Esophagus (tissue), 2 donors: ENCODE data around the gene VTN. TPM values are rescaled to one million over a fixed set of nuclear protein-coding genes. Genes with fewer than 3 reads are reported as not detected.
A peak's percentile ranks its signal among the peaks of the same experiment; 100 is the strongest.

Experiments used
- H3K27ac ChIP-seq, 2 donors: one replicate each; pipeline ENCODE4 v1.5.1; 2013; ENCODE audit warnings: low read depth in 2 of 2, mild to moderate bottlenecking in 2 of 2, inconsistent platforms in 1 of 2, low read length in 1 of 2, moderate library complexity in 1 of 2
- H3K27me3 ChIP-seq, 2 donors: one replicate each; pipeline ENCODE4 v1.6.1; 2013; ENCODE audit warnings: low read length in 2 of 2, control low read depth in 1 of 2, mild to moderate bottlenecking in 1 of 2; ENCODE audit not compliant: insufficient read depth in 2 of 2, control insufficient read depth in 1 of 2
- H3K36me3 ChIP-seq, 2 donors: one replicate each; pipeline ENCODE4 v1.6.1; 2013; ENCODE audit warnings: low read length in 1 of 2; ENCODE audit not compliant: control insufficient read depth in 2 of 2, insufficient read depth in 2 of 2
- H3K4me1 ChIP-seq, 2 donors: one replicate each; pipeline ENCODE4 v1.6.1; 2013; ENCODE audit warnings: low read length in 1 of 2; ENCODE audit not compliant: control insufficient read depth in 2 of 2, insufficient read depth in 2 of 2
- H3K4me3 ChIP-seq, 2 donors: one replicate each; pipeline ENCODE4 v1.5.1; 2013; ENCODE audit warnings: low read length in 2 of 2, mild to moderate bottlenecking in 2 of 2, low read depth in 1 of 2, moderate library complexity in 1 of 2
- H3K9me3 ChIP-seq, 2 donors: one replicate each; pipeline ENCODE4 v1.6.1; 2013; ENCODE audit warnings: mild to moderate bottlenecking in 2 of 2, low read depth in 1 of 2, low read length in 1 of 2, moderate library complexity in 1 of 2; ENCODE audit not compliant: control insufficient read depth in 2 of 2, insufficient read depth in 1 of 2
- WGBS, 2 donors: extraction: QIAGEN DNeasy Blood & Tissue Kit; methylation state at CpG; one replicate each; pipeline ENCODE4 v1.1.7; 2013; 5-methylcytosine and 5-hydroxymethylcytosine counted together
- polyA plus RNA-seq, 2 donors: library from polyadenylated mRNA; stranded (reverse); fragments of 200-250 nt; gene quantifications; one replicate each; pipeline ENCODE4 v1.2.3, GENCODE V29; 2013
- donor health status: healthy with polysubstance abuse.
- donor health status: Bipolar disorder and iron deficiency.

VTN gene
- polyA plus RNA-seq, 2 donors: 0.22 to 0.51 TPM

- Histone ChIP-seq H3K4me1 (no peaks in the 10 kb centered on the region), H3K9me3 (no peaks in the 10 kb centered on the region), H3K27ac (no peak overlapping the region), H3K4me3 (no peak overlapping the region), H3K36me3 (peaks cover 0 to 16% of the 10 kb centered on the region in 2 donors), H3K27me3 (no peaks in the 10 kb centered on the region)
- 79 to 90% methylated on average over 6 of the region's 6 CpGs for WGBS, 2 donors
Observed at GRCh38 chr17:28331891-28332420, 38.2 kb downstream of the VTN start.

GRCh38 chr17:28330671-28331070 lies 39.4 kb downstream of the VTN start:
- Histone ChIP-seq H3K36me3 (peaks cover 0 to 16% of the 10 kb centered on the region in 2 donors), H3K4me1 (no peaks in the 10 kb centered on the region), H3K9me3 (no peaks in the 10 kb centered on the region), H3K27me3 (no peaks in the 10 kb centered on the region), H3K4me3 (no peak overlapping the region), H3K27ac (no peak overlapping the region)
- 83 to 94% methylated on average over 5 of the region's 5 CpGs for WGBS, 2 donors

GRCh38 chr17:28328325-28328724 lies 41.8 kb downstream of the VTN start:
- WGBS, 2 donors: 75 to 76% methylated on average over 4 of the region's 4 CpGs
- Histone ChIP-seq H3K4me1 (no peaks in the 10 kb centered on the region), H3K4me3 (no peak overlapping the region), H3K36me3 (peaks cover 0 to 16% of the 10 kb centered on the region in 2 donors), H3K27me3 (no peaks in the 10 kb centered on the region), H3K27ac (no peak overlapping the region), H3K9me3 (no peaks in the 10 kb centered on the region)

GRCh38 chr17:28327709-28328108 lies 42.4 kb downstream of the VTN start:
- Histone ChIP-seq H3K9me3 (no peaks in the 10 kb centered on the region), H3K4me3 (no peak overlapping the region), H3K4me1 (no peaks in the 10 kb centered on the region), H3K36me3 (peaks cover 0 to 16% of the 10 kb centered on the region in 2 donors), H3K27ac (no peak overlapping the region), H3K27me3 (no peaks in the 10 kb centered on the region)
- WGBS, 2 donors: 59 to 67% methylated on average over 3 of the region's 3 CpGs

- peaks cover 0 to 16% of the 10 kb centered on the region in 2 donors for H3K36me3 ChIP-seq
Observed at GRCh38 chr17:28327031-28327607, 43.0 kb downstream of the VTN start.

GRCh38 chr17:28326114-28326513 lies 44.0 kb downstream of the VTN start:
- Histone ChIP-seq H3K36me3 (peaks cover 0 to 11% of the 10 kb centered on the region in 2 donors), H3K4me3 (no peak overlapping the region), H3K27ac (peak overlapping the region in 1 of 2 donors; percentile 27), H3K27me3 (no peaks in the 10 kb centered on the region), H3K4me1 (no peaks in the 10 kb centered on the region), H3K9me3 (no peaks in the 10 kb centered on the region)
- 41 to 49% methylated on average over 7 of the region's 7 CpGs for WGBS, 2 donors

More at GRCh38 chr17:28327031-28327607, 43.0 kb downstream of the VTN start:
- Histone ChIP-seq H3K4me1 (no peaks in the 10 kb centered on the region), H3K9me3 (no peaks in the 10 kb centered on the region), H3K27me3 (no peaks in the 10 kb centered on the region), H3K4me3 (no peak overlapping the region), H3K27ac (no peak overlapping the region)
- WGBS, 2 donors: 82 to 87% methylated on average over 9 of the region's 9 CpGs

GRCh38 chr17:28325211-28325610 lies 44.9 kb downstream of the VTN start:
- H3K36me3 ChIP-seq: peaks cover 0 to 10% of the 10 kb centered on the region in 2 donors
- H3K4me1 ChIP-seq: no peaks in the 10 kb centered on the region
- no peak overlapping the region for H3K4me3 ChIP-seq
- 57 to 69% methylated on average over 5 of the region's 5 CpGs for WGBS, 2 donors
- H3K27ac ChIP-seq: no peak overlapping the region
- H3K27me3 ChIP-seq: no peaks in the 10 kb centered on the region
- H3K9me3 ChIP-seq: no peaks in the 10 kb centered on the region

- H3K4me3 ChIP-seq: no peak overlapping the region
- no peaks in the 10 kb centered on the region for H3K27me3 ChIP-seq
- H3K9me3 ChIP-seq: no peaks in the 10 kb centered on the region
- no peaks in the 10 kb centered on the region for H3K4me1 ChIP-seq
- H3K36me3 ChIP-seq: peaks cover 0 to 10% of the 10 kb centered on the region in 2 donors
- 82 to 86% methylated on average over 3 of the region's 3 CpGs for WGBS, 2 donors
- H3K27ac ChIP-seq: no peak overlapping the region
Observed at GRCh38 chr17:28324781-28325180, 45.3 kb downstream of the VTN start.

- no peak overlapping the region for H3K27ac ChIP-seq
- no peaks in the 10 kb centered on the region for H3K27me3 ChIP-seq
- H3K9me3 ChIP-seq: no peaks in the 10 kb centered on the region
- WGBS, 2 donors: 63 to 80% methylated on average over 5 of the region's 5 CpGs
- H3K4me1 ChIP-seq: no peaks in the 10 kb centered on the region
- H3K36me3 ChIP-seq: peaks cover 0 to 8% of the 10 kb centered on the region in 2 donors
- no peak overlapping the region for H3K4me3 ChIP-seq
Observed at GRCh38 chr17:28324267-28324745, 45.8 kb downstream of the VTN start.
